Measurements from ENCODE around the gene PRCD.
"Not testable (repeated sequence)": the region's sequence is repeated elsewhere in the genome, so short reads cannot be mapped to it uniquely, and the experiment has no call there.

The PRCD gene

GRCh38 chr17:76527430-76528111 lies 12.3 kb upstream of the PRCD start:
- DNase-seq (peak; percentile 53), ATAC-seq (peak; percentile 41)

DNA sequence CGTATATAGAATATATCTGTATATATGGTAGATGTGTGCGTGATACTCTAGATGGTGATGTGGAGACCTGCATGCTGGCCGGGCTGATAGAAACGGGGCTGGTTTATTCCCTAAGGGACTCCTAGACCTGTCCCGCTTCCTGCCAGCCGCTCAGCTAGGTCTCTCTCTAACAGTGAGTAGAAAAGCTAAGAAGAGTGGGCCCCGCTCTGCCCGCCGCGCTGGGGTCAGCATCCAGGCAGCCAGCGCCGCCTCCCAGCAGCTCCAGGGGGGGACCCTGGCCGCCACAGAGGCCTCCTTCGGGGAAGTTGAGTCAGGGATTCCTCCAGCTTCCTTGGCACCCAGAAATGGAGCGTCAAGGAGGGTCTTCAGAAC lies 11.7 kb upstream of the PRCD start:
- DNase-seq (peak; percentile 35), ATAC-seq (peak; percentile 11)

- ATAC-seq (no peak), DNase-seq (peak; percentile 27)
Measured at GRCh38 chr17:76528528-76529223, 11.2 kb upstream of the PRCD start.

DNA sequence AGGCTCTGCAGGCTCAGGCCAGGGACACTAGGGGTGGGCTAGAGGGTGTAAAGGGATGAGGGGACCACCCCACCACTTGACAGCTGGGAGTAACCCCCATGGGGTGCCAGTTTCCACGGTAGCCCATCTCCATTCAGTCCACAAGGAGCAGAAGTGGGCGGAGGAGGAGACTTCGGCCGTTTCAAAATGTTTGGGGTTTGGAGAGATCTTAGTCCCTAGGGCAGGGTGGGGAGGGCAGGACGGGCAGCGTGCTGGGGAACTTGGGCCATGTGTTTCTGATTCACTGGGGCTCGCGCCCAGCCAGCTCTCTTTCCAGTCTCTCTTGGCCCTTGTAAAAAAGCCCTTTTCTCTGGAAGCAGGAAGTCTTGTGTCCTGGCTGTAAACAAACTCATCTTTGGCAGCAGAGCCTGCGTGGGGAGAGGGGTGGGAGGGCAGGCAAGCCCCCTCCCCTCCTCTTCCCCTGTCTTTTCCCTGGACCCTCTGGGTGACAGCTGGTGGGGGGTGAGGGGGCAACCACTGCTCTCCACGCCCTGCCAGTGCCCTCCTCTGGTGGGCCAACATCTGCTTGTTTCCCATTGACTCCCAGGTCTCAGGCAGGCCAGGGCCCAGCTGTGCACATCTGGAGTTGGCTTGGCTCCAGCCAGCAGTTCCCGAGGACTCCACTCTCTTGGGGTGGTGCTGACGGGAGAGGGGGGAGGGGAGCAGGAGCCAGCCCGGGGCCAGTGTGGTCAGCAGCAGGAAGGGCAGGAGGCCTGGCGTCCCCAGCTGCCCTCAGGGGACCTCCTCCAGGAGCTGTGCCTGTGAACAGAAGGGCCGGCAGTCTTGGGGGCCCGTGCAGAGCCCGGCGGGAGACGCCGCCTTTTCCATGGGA lies 10.4 kb upstream of the PRCD start:
- no peak for ATAC-seq
- DNase-seq = no peak

- no peak for DNase-seq
Measured at GRCh38 chr17:76530095-76530723, 9.6 kb upstream of the PRCD start.

GRCh38 chr17:76530811-76531485 lies 8.9 kb upstream of the PRCD start:
- no peak for DNase-seq
- ATAC-seq = no peak

More at GRCh38 chr17:76530095-76530723, 9.6 kb upstream of the PRCD start:
- no peak for ATAC-seq

GRCh38 chr17:76531486-76532038 lies 8.3 kb upstream of the PRCD start:
- DNase-seq = no peak
- no peak for ATAC-seq

- DNase-seq (no peak), ATAC-seq (no peak)
Measured at GRCh38 chr17:76532072-76532651, 7.7 kb upstream of the PRCD start.

- not testable (repeated sequence) for ATAC-seq, DNase-seq
Measured at GRCh38 chr17:76533640-76534359, 6.0 kb upstream of the PRCD start.

DNA sequence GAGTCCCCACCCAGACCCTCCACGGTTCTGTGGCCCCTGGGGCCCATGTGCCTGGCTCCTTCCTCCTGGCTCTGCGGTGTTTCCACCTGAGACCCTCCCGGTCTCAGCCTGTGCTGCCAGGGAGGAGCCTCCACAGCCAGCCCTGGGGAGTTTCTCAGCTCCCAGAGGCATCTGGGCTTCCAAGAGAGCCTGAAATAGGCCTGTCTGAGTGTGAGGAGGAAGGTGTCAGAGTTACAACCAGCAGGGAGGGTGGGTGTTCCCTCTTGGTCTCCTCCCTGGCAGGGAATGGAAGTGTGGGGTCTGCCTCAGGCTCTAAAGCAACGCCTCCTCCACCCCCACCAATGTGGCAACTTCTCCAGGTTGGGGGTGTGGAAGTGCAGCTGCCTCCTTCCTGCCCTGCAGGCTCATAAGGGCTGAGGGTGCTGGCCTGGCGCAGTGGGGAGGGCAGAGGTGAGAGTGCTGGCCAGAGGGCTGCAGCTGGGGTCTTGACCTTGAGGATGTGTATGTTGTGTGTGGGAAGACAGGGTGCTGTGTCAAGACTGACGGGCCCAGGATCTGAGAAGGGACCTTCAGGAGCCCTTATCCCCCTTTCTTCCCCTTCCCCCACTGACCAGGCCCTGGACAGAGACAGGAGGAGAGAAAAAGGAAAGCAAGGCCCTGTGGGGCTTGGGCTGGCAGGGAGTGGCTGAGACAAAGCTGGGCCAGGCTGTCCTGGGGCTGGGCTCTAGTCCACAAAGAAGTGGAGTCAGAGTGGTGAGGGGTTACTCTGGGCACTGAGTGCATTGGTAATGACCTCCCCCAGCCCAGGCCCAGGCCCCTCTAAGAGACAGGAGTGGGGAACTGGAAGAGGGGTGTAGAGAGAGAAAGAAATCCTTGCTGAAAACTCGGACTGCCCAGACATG lies 4.8 kb upstream of the PRCD start:
- DNase-seq (no peak), ATAC-seq (no peak)

GRCh38 chr17:76535788-76536510 lies 3.9 kb upstream of the PRCD start:
- no peak for DNase-seq
- ATAC-seq = no peak

GRCh38 chr17:76536511-76537287 lies 3.1 kb upstream of the PRCD start:
- ATAC-seq = no peak
- DNase-seq = no peak

- DNase-seq (no peak), ATAC-seq (no peak)
Measured at GRCh38 chr17:76537288-76537577, 2.6 kb upstream of the PRCD start.

GRCh38 chr17:76537578-76538280 lies 2.1 kb upstream of the PRCD start, which contains the start of gene CYGB:
TSS of gene CYGB (minus strand) at chr17:76537709. CDS start at chr17:76537542, 167 bp downstream.
- DNase-seq = no peak
- ATAC-seq = no peak

- no peak for ATAC-seq
- DNase-seq = no peak
Measured at GRCh38 chr17:76538281-76538931, 1.4 kb upstream of the PRCD start.

- no peak for ATAC-seq
- no peak for DNase-seq
Measured at GRCh38 chr17:76538941-76539570, 788 bp upstream of the PRCD start.
